H9 (cell line): ENCODE data around the gene TNIP2. TPM values are rescaled to one million over a fixed set of nuclear protein-coding genes. Genes with fewer than 3 reads are reported as not detected.

Source experiments
- DNase-seq: peaks from one replicate; pipeline ENCODE4 v3.0.0-alpha.2; 2017
- H2AFZ ChIP-seq: one replicate; pipeline ENCODE4 v1.6.1; 2013; ENCODE audit warnings: mild to moderate bottlenecking, low read length, control low read depth, moderate library complexity
- H2AK5ac ChIP-seq: 2 replicates; pipeline ENCODE4 v1.6.1; 2013; ENCODE audit warnings: low read length, control low read depth, mixed read lengths; ENCODE audit not compliant: insufficient read length
- H2BK120ac ChIP-seq: one replicate; pipeline ENCODE4 v1.6.1; 2013; ENCODE audit warnings: low read depth, mild to moderate bottlenecking, low read length, control low read depth, inconsistent platforms; ENCODE audit not compliant: poor library complexity, severe bottlenecking
- H2BK12ac ChIP-seq: 2 replicates; pipeline ENCODE4 v1.6.1; 2013; ENCODE audit warnings: low read length, control low read depth, mixed read lengths, low read depth; ENCODE audit not compliant: insufficient read length
- H2BK15ac ChIP-seq: 2 replicates; pipeline ENCODE4 v1.6.1; 2013; ENCODE audit warnings: low read depth, low read length, control low read depth
- H2BK20ac ChIP-seq: one replicate; pipeline ENCODE4 v1.6.1; 2013; ENCODE audit warnings: low read depth, mild to moderate bottlenecking, low read length, control low read depth, inconsistent platforms; ENCODE audit not compliant: poor library complexity, severe bottlenecking
- H2BK5ac ChIP-seq: 2 replicates; pipeline ENCODE4 v1.6.1; 2013; ENCODE audit warnings: low read length, control low read depth, mixed read lengths; ENCODE audit not compliant: insufficient read length
- H3K14ac ChIP-seq: 2 replicates; pipeline ENCODE4 v1.6.1; 2013; ENCODE audit warnings: low read length, control low read depth; ENCODE audit not compliant: insufficient read depth
- H3K18ac ChIP-seq: 2 replicates; pipeline ENCODE4 v1.6.1; 2013; ENCODE audit warnings: low read depth, mild to moderate bottlenecking, mixed read lengths, low read length, control low read depth; ENCODE audit not compliant: insufficient read length
- H3K23ac ChIP-seq: 2 replicates; pipeline ENCODE4 v1.6.1; 2013; ENCODE audit warnings: low read length, control low read depth, mixed read lengths, low read depth; ENCODE audit not compliant: insufficient read length
- H3K23me2 ChIP-seq: 2 replicates; pipeline ENCODE4 v1.6.1; 2013; ENCODE audit warnings: low read depth, mild to moderate bottlenecking, mixed read lengths, low read length, control low read depth; ENCODE audit not compliant: insufficient read length, poor library complexity, severe bottlenecking
- H3K27ac ChIP-seq: 2 replicates; pipeline ENCODE4 v1.5.1; 2013; ENCODE audit warnings: low read length, control low read depth, mixed read lengths, low read depth; ENCODE audit not compliant: insufficient read length
- H3K27me3 ChIP-seq: 2 replicates; pipeline ENCODE4 v1.6.1; 2013; ENCODE audit warnings: low read length, control low read depth, inconsistent platforms; ENCODE audit not compliant: insufficient read depth
- H3K4ac ChIP-seq: 2 replicates; pipeline ENCODE4 v1.6.1; 2013; ENCODE audit warnings: low read depth, mild to moderate bottlenecking, control low read depth, inconsistent platforms, low read length, moderate library complexity
- H3K4me1 ChIP-seq: 2 replicates; pipeline ENCODE4 v1.6.1; 2013; ENCODE audit warnings: low read length, control low read depth, inconsistent platforms; ENCODE audit not compliant: insufficient read depth
- H3K4me2 ChIP-seq: 2 replicates; pipeline ENCODE4 v1.6.1; 2013; ENCODE audit warnings: low read length, control low read depth, mixed read lengths; ENCODE audit not compliant: insufficient read length, insufficient read depth
- H3K56ac ChIP-seq: 2 replicates; pipeline ENCODE4 v1.6.1; 2013; ENCODE audit warnings: low read depth, mild to moderate bottlenecking, mixed read lengths, low read length, control low read depth; ENCODE audit not compliant: insufficient read length
- H3K79me1 ChIP-seq: 2 replicates; pipeline ENCODE4 v1.6.1; 2013; ENCODE audit warnings: low read depth, mild to moderate bottlenecking, moderate library complexity, low read length, control low read depth, inconsistent platforms; ENCODE audit not compliant: insufficient read depth, poor library complexity, severe bottlenecking
- H3K79me2 ChIP-seq: 2 replicates; pipeline ENCODE4 v1.6.1; 2013; ENCODE audit warnings: low read length, control low read depth, inconsistent platforms; ENCODE audit not compliant: insufficient read depth
- H3K9ac ChIP-seq: 2 replicates; pipeline ENCODE4 v1.6.1; 2013; ENCODE audit warnings: low read length, control low read depth, mixed read lengths; ENCODE audit not compliant: insufficient read length; ENCODE audit errors: extremely low read depth
- H3K9me3 ChIP-seq: one replicate; pipeline ENCODE4 v1.6.1; 2013; ENCODE audit warnings: low read depth, low read length, inconsistent platforms; ENCODE audit not compliant: control insufficient read depth
- H3T11ph ChIP-seq: one replicate; pipeline ENCODE4 v1.6.1; 2013; ENCODE audit warnings: mild to moderate bottlenecking, low read length, control low read depth, inconsistent platforms
- H4K20me1 ChIP-seq: one replicate; pipeline ENCODE4 v1.6.1; 2013; ENCODE audit not compliant: control insufficient read depth, insufficient read length, insufficient read depth
- H4K5ac ChIP-seq: 2 replicates; pipeline ENCODE4 v1.6.1; 2013; ENCODE audit warnings: low read depth, mild to moderate bottlenecking, mixed read lengths, low read length, control low read depth; ENCODE audit not compliant: insufficient read length
- H4K8ac ChIP-seq: replicated peaks from 2 replicates; pipeline ENCODE4 v1.6.1; 2013; ENCODE audit warnings: low read length, control low read depth, mixed read lengths, low read depth; ENCODE audit not compliant: insufficient read length
- H4K91ac ChIP-seq: 2 replicates; pipeline ENCODE4 v1.6.1; 2013; ENCODE audit warnings: low read depth, mild to moderate bottlenecking, moderate library complexity, mixed read lengths, low read length, control low read depth; ENCODE audit not compliant: insufficient read length
- H3K27ac Mint-ChIP-seq, 3 experiments: 2 replicates in 2 of 3; 3 replicates in 1 of 3; pipeline ENCODE4 v1.8.0; 2020 to 2021; ENCODE audit warnings: mixed read lengths in 3 of 3, mild to moderate bottlenecking in 1 of 3, moderate library complexity in 1 of 3
- H3K27me3 Mint-ChIP-seq: 2 replicates; pipeline ENCODE4 v1.8.0; 2021; ENCODE audit warnings: low read depth, mild to moderate bottlenecking, moderate library complexity, mixed read lengths
- H3K36me3 Mint-ChIP-seq, 3 experiments: 2 replicates in 2 of 3; 3 replicates in 1 of 3; pipeline ENCODE4 v1.8.0; 2020 to 2021; ENCODE audit warnings: low read depth in 3 of 3, mixed read lengths in 3 of 3; ENCODE audit not compliant: insufficient read depth in 1 of 3
- H3K4me1 Mint-ChIP-seq, 2 experiments: 2 replicates each; pipeline ENCODE4 v1.8.0; 2020; ENCODE audit warnings: mixed read lengths in 2 of 2
- H3K4me3 Mint-ChIP-seq, 2 experiments: 2 replicates in 1 of 2; 3 replicates in 1 of 2; pipeline ENCODE4 v1.8.0; 2020 to 2021; ENCODE audit warnings: mild to moderate bottlenecking in 2 of 2, mixed read lengths in 2 of 2, moderate library complexity in 1 of 2
- H3K9me3 Mint-ChIP-seq, 2 experiments: 2 replicates in 1 of 2; 3 replicates in 1 of 2; pipeline ENCODE4 v1.8.0; 2020; ENCODE audit warnings: mild to moderate bottlenecking in 2 of 2, mixed read lengths in 2 of 2, moderate library complexity in 1 of 2
- WGBS: extraction: QIAGEN DNeasy Blood & Tissue Kit; methylation state at CpG from one replicate; pipeline ENCODE4 v1.1.7; 2013; ENCODE audit warnings: missing lambda C conversion rate, low lambda C conversion rate, mixed read lengths; ENCODE audit not compliant: insufficient read length; ENCODE audit errors: extremely low coverage; 5-methylcytosine and 5-hydroxymethylcytosine counted together
- total RNA-seq: library from RNA; stranded (reverse); gene quantifications from 2 replicates; pipeline ENCODE4 v1.2.1, GENCODE V29; 2021
- TF ChIP-seq, protein P1 (sequence below): fragments of 200-600 bp; sonication (generic); conservative IDR thresholded peaks from 3 replicates; pipeline ENCODE4 v1.8.0; 2021; ENCODE audit warnings: antibody characterized with exemption, mild to moderate bottlenecking

The TNIP2 gene
- total RNA-seq, 1 experiment from 2014 or later, result 44.7 TPM

DNA sequence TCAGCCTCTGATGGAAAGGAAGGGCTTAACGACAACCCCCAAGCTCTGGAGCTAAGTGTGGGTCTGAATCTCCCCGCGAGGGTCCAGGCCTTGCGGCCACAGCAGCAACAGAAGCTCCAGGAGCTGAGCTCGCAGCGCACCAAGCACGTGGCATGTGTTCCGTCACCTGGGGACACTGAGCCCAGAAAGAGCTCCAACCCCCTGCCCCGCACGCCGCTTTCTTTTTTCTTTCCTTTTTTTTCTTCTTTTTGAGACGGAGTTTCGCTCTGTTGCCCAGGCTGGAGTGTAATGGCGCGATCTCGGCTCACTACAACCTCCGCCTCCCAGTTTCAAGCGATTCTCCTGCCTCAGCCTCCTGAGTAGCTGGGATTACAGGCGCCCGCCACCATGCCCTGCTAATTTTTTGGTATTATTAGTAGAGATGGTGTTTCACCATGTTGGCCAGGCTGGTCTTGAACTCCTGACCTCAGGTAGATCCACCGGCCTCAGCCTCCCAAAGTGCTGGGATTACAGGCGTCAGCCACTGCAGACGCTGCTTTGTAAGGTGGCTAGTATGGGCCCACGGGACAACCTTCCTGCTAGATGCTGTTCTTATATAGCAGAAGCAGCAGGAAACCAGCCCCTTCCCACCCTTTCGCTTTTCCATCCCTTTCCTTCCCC, 685 bp upstream of the TNIP2 start:
- Histone ChIP-seq H4K91ac (no peak overlapping the region), H4K8ac (no peak overlapping the region), H3K79me2 (peaks cover 2% of the 10 kb centered on the region; the same call in 1 of the 2 replicates), H4K5ac (no peak overlapping the region), H3K4me1 (no peaks in the 10 kb centered on the region), H3K23ac (no peak overlapping the region), H3K18ac (no peak overlapping the region), H3K4me2 (no peak overlapping the region), H2BK20ac (no peak overlapping the region), H3K9me3 (no peaks in the 10 kb centered on the region), H3K79me1 (no peaks in the 10 kb centered on the region), H3T11ph (no peak overlapping the region), H2BK12ac (no peak overlapping the region), H2AFZ (no peak overlapping the region), H4K20me1 (no peaks in the 10 kb centered on the region), H2AK5ac (no peak overlapping the region), H3K23me2 (peaks cover 4% of the 10 kb centered on the region), H3K14ac (no peak overlapping the region), H2BK120ac (no peak overlapping the region), H3K27me3 (no peaks in the 10 kb centered on the region), H2BK15ac (no peak overlapping the region), H3K27ac (no peak overlapping the region), H3K56ac (no peak overlapping the region), H3K4ac (no peak overlapping the region), H2BK5ac (no peak overlapping the region), H3K9ac (no peak overlapping the region)
- no peak for DNase-seq
- TF ChIP-seq, protein P1, sequence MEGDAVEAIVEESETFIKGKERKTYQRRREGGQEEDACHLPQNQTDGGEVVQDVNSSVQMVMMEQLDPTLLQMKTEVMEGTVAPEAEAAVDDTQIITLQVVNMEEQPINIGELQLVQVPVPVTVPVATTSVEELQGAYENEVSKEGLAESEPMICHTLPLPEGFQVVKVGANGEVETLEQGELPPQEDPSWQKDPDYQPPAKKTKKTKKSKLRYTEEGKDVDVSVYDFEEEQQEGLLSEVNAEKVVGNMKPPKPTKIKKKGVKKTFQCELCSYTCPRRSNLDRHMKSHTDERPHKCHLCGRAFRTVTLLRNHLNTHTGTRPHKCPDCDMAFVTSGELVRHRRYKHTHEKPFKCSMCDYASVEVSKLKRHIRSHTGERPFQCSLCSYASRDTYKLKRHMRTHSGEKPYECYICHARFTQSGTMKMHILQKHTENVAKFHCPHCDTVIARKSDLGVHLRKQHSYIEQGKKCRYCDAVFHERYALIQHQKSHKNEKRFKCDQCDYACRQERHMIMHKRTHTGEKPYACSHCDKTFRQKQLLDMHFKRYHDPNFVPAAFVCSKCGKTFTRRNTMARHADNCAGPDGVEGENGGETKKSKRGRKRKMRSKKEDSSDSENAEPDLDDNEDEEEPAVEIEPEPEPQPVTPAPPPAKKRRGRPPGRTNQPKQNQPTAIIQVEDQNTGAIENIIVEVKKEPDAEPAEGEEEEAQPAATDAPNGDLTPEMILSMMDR, result no peak
- Mint-ChIP-seq H3K27me3 (no peaks in the 10 kb centered on the region), H3K27ac (peak overlapping the region in 1 of 3 experiments; percentile 55; a peak in 1 of 7 replicates), H3K4me1 (peaks cover 19 to 33% of the 10 kb centered on the region in 2 experiments), H3K9me3 (no peaks in the 10 kb centered on the region), H3K4me3 (peak overlapping the region; percentile 52 to 75), H3K36me3 (peaks cover 0 to 4% (median 0%) of the 10 kb centered on the region in 3 experiments; a peak in 1 of 7 replicates)
- WGBS, result no CpG with 5 or more reads among the region's 25 CpGs
